ENCODE measurements around the gene ABLIM3. TPM values are rescaled to one million over a fixed set of nuclear protein-coding genes. Genes with fewer than 3 reads are reported as not detected.

Gene ABLIM3
- total RNA-seq, 1 experiment from 2014 or later: 70.9 TPM

- CTCF ChIA-PET: interaction anchor here (0.6 kb wide), 1 partner anchor 163 kb away, joined by 3 read pairs; no protein-coding TSS in a partner anchor
- no peak for TF ChIP-seq CTCF (IDR thresholded peaks at IDR 0.05; ENCODE audit: unreplicated experiment)
- H3K27ac Mint-ChIP-seq (ENCODE audit: unreplicated experiment): no peak overlapping the region
- H3K9me3 Mint-ChIP-seq (ENCODE audit: low read depth, unreplicated experiment): no peaks in the 10 kb centered on the region
- no peaks in the 10 kb centered on the region for H3K27me3 Mint-ChIP-seq (ENCODE audit: unreplicated experiment)
- no peak for DNase-seq
- intact Hi-C loops (cut with micrococcal nuclease; ENCODE audit: unreplicated experiment): no loop called here
- H3K36me3 Mint-ChIP-seq (ENCODE audit: insufficient read depth, unreplicated experiment): no peaks in the 10 kb centered on the region
- no peaks in the 10 kb centered on the region for H3K4me1 Mint-ChIP-seq (ENCODE audit: low read depth, unreplicated experiment)
- H3K4me3 Mint-ChIP-seq (ENCODE audit: low read depth, unreplicated experiment): no peak overlapping the region
- BruUV-seq (replicated peaks): no TSS peak
These were observed 143.9 kb downstream of the ABLIM3 start for GRCh38 chr5:149285153-149285552.

GRCh38 chr5:149288436-149288835, 147.1 kb downstream of the ABLIM3 start:
- CTCF ChIA-PET: no interaction called here
- BruUV-seq (replicated peaks): no TSS peak
- H3K4me3 Mint-ChIP-seq (ENCODE audit: low read depth, unreplicated experiment): no peak overlapping the region
- no peaks in the 10 kb centered on the region for H3K36me3 Mint-ChIP-seq (ENCODE audit: insufficient read depth, unreplicated experiment)
- no peaks in the 10 kb centered on the region for H3K9me3 Mint-ChIP-seq (ENCODE audit: low read depth, unreplicated experiment)
- H3K27ac Mint-ChIP-seq (ENCODE audit: unreplicated experiment): no peak overlapping the region
- TF ChIP-seq CTCF (IDR thresholded peaks at IDR 0.05; ENCODE audit: unreplicated experiment): no peak
- intact Hi-C loops (cut with micrococcal nuclease; ENCODE audit: unreplicated experiment): no loop called here
- H3K4me1 Mint-ChIP-seq (ENCODE audit: low read depth, unreplicated experiment): no peaks in the 10 kb centered on the region
- H3K27me3 Mint-ChIP-seq (ENCODE audit: unreplicated experiment): no peaks in the 10 kb centered on the region
- DNase-seq: no peak

- no TSS peak for BruUV-seq (replicated peaks)
- TF ChIP-seq CTCF (IDR thresholded peaks at IDR 0.05; ENCODE audit: unreplicated experiment): no peak
- Mint-ChIP-seq H3K36me3 (ENCODE audit: insufficient read depth, unreplicated experiment) (no peaks in the 10 kb centered on the region), H3K9me3 (ENCODE audit: low read depth, unreplicated experiment) (no peaks in the 10 kb centered on the region), H3K27me3 (ENCODE audit: unreplicated experiment) (no peaks in the 10 kb centered on the region), H3K27ac (ENCODE audit: unreplicated experiment) (no peak overlapping the region), H3K4me3 (ENCODE audit: low read depth, unreplicated experiment) (no peak overlapping the region), H3K4me1 (ENCODE audit: low read depth, unreplicated experiment) (no peaks in the 10 kb centered on the region)
- intact Hi-C loops (cut with micrococcal nuclease; ENCODE audit: unreplicated experiment): no loop called here
- DNase-seq: no peak
- CTCF ChIA-PET: no interaction called here
These were observed 148.0 kb downstream of the ABLIM3 start for GRCh38 chr5:149289301-149289700.

GRCh38 chr5:149294872-149295829, 153.9 kb downstream of the ABLIM3 start:
- no peaks in the 10 kb centered on the region for H3K9me3 Mint-ChIP-seq (ENCODE audit: low read depth, unreplicated experiment)
- H3K4me3 Mint-ChIP-seq (ENCODE audit: low read depth, unreplicated experiment): no peak overlapping the region

More at GRCh38 chr5:149294872-149295829, 153.9 kb downstream of the ABLIM3 start:
- CTCF ChIA-PET: no interaction called here
- H3K27me3 Mint-ChIP-seq (ENCODE audit: unreplicated experiment): no peaks in the 10 kb centered on the region
- TF ChIP-seq CTCF (IDR thresholded peaks at IDR 0.05; ENCODE audit: unreplicated experiment): no peak
- DNase-seq: no peak
- intact Hi-C loops (cut with micrococcal nuclease; ENCODE audit: unreplicated experiment): no loop called here
- no peaks in the 10 kb centered on the region for H3K4me1 Mint-ChIP-seq (ENCODE audit: low read depth, unreplicated experiment)
- BruUV-seq (replicated peaks): no TSS peak
- no peak overlapping the region for H3K27ac Mint-ChIP-seq (ENCODE audit: unreplicated experiment)
- H3K36me3 Mint-ChIP-seq (ENCODE audit: insufficient read depth, unreplicated experiment): no peaks in the 10 kb centered on the region

Measured in Calu3 (cell line).